ENCODE results near the gene ACOT12.

The ACOT12 gene

DNA sequence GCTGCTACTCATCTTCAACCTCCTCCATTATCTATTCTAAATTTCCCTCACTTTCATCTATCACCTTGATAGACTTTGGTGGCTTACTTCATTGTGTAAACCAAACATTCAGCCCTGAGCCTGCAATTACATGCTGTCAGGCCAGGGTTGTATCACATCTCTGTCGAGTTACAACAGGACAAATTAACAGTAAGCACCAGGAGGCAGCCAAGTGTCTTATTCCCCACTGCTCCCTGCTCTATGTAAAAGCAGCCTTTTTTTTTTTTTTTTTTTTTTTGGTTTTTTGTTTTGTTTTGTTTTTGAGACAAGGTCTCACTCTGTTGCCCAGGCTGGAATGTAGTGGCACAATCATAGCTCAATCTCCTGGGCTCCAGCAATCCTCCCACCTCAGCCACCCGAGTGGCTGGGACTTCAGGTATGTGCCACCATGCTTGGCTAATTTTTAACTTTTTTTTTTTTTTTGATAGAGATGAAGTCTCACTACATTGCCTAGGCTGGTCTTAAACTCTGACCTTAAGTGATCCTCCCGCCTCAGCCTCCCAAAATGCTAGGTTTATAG is 107.8 kb downstream of the ACOT12 start:
- DNase-seq, result no peak

- DNase-seq, result no peak
These were observed 110.0 kb downstream of the ACOT12 start for GRCh38 chr5:81283976-81284375.
